ENCODE results near the gene HOOK2.
"Not testable (repeated sequence)": the region's sequence is repeated elsewhere in the genome, so short reads cannot be mapped to it uniquely, and the experiment has no call there.

HOOK2 gene

DNA sequence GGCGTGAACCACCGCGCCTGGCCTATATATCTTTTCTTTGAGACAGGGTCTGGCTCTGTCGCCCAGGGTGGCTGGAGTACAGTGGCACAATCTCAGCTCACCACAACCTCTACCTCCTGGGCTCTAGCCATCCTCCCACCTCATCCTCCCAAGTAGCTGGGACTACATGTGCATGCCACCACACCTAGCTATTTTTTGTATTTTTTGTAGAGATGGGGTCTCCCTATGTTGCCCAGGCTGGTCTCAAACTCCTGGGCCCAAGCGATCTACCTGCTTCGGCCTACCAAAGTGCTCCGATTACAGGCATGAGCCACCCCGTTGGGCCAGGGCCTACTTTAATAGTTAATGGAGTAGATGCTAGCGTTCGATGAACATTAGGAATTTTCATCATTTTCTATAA lies 55.1 kb downstream of the HOOK2 start:
- no peak for DNase-seq

DNA sequence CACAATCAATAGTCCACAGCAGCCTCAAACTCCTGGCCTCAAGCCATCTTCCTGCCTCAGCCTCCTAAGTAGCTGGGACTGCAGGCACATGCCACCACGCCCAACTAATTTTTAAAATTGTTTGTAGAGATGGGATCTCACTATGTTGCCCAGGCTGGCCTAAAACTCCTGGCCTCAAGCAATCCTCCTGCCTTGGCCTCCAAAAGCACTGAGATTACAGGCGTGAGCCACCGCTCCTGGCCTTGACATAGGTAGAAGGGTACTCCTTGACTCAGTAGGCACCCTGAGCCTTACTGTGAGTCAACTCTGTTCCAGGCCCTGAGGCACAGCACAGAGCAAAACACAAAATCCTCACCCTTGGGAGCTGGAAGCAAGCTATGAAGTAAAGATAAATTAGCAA lies 59.4 kb downstream of the HOOK2 start:
- no peak for DNase-seq

- DNase-seq = no peak
These were observed 60.2 kb downstream of the HOOK2 start for GRCh38 chr19:12715102-12715501.

GRCh38 chr19:12713304-12713703 lies 62.0 kb downstream of the HOOK2 start:
- DNase-seq = not testable (repeated sequence)

Measured in fibroblast of skin of right biceps (primary cell).